ENCODE measurements around the gene LRMDA.

Gene LRMDA

GRCh38 chr10:75682649-75683557 lies 251.5 kb downstream of the LRMDA start:
- DNase-seq = no peak

GRCh38 chr10:75685187-75685586 lies 253.8 kb downstream of the LRMDA start:
- no peak for DNase-seq

- DNase-seq = no peak
Measured at GRCh38 chr10:75688506-75689300, 257.3 kb downstream of the LRMDA start.

- DNase-seq = no peak
Measured at GRCh38 chr10:75693489-75693888, 262.1 kb downstream of the LRMDA start.

GRCh38 chr10:75694269-75694668 lies 262.8 kb downstream of the LRMDA start:
- no peak for DNase-seq

- no peak for DNase-seq
Measured at GRCh38 chr10:75694790-75695189, 263.4 kb downstream of the LRMDA start.

GRCh38 chr10:75695994-75696393 lies 264.6 kb downstream of the LRMDA start:
- no peak for DNase-seq

GRCh38 chr10:75696536-75696935 lies 265.1 kb downstream of the LRMDA start:
- no peak for DNase-seq

- no peak for DNase-seq
Measured at GRCh38 chr10:75703191-75703854, 271.9 kb downstream of the LRMDA start.

GRCh38 chr10:75705426-75705825 lies 274.0 kb downstream of the LRMDA start:
- no peak for DNase-seq

- no peak for DNase-seq
Measured at GRCh38 chr10:75707080-75707840, 275.8 kb downstream of the LRMDA start.

- no peak for DNase-seq
Measured at GRCh38 chr10:75708060-75708459, 276.6 kb downstream of the LRMDA start.

GRCh38 chr10:75709245-75709644 lies 277.8 kb downstream of the LRMDA start:
- DNase-seq = no peak

- DNase-seq = no peak
Measured at GRCh38 chr10:75709811-75710210, 278.4 kb downstream of the LRMDA start.

- no peak for DNase-seq
Measured at GRCh38 chr10:75712242-75712880, 280.9 kb downstream of the LRMDA start.

- no peak for DNase-seq
Measured at GRCh38 chr10:75716506-75716905, 285.1 kb downstream of the LRMDA start.

- DNase-seq = no peak
Measured at GRCh38 chr10:75717126-75717916, 285.9 kb downstream of the LRMDA start.

GRCh38 chr10:75718991-75719390 lies 287.6 kb downstream of the LRMDA start:
- no peak for DNase-seq

GRCh38 chr10:75720157-75720556 lies 288.7 kb downstream of the LRMDA start:
- no peak for DNase-seq

GRCh38 chr10:75722020-75722419 lies 290.6 kb downstream of the LRMDA start:
- DNase-seq = no peak

- no peak for DNase-seq
Measured at GRCh38 chr10:75722609-75723008, 291.2 kb downstream of the LRMDA start.

Measured in GDM1 (cell line).